ENCODE data around the gene RNF214. TPM values are rescaled to one million over a fixed set of nuclear protein-coding genes. Genes with fewer than 3 reads are reported as not detected.

RNF214 gene
- total and polyA plus RNA-seq, 2 of the 13 experiments (the other 11 are each of a cell fraction or from before 2014, with no cell fraction given), result 10.7 to 12.6 TPM

GRCh38 chr11:117299351-117300282 lies 67.1 kb downstream of the RNF214 start (continued):
- TF ChIP-seq TFDP1 (CRISPR knock-in tag; IDR thresholded peaks at IDR 0.05; ENCODE audit: borderline replicate concordance) (no peak), ZIK1 (CRISPR knock-in tag; IDR thresholded peaks at IDR 0.05; ENCODE audit: borderline replicate concordance, low read depth) (no peak), ZNF552 (CRISPR knock-in tag; IDR thresholded peaks at IDR 0.05; ENCODE audit: borderline replicate concordance) (no peak), LCORL (IDR thresholded peaks at IDR 0.05) (no peak), LCORL (CRISPR knock-in tag; IDR thresholded peaks at IDR 0.05) (peak; percentile 58; the same call in 1 of the 2 replicates), GRHL1 (CRISPR knock-in tag; conservative IDR thresholded peaks at IDR 0.05) (no peak), KAT2B (IDR thresholded peaks at IDR 0.05; ENCODE audit: borderline replicate concordance, low read depth, low read length) (no peak; the same call in 1 of the 2 replicates), HOMEZ (CRISPR knock-in tag; IDR thresholded peaks at IDR 0.05; ENCODE audit: low read depth) (no peak), RNF2 (conservative IDR thresholded peaks at IDR 0.05; ENCODE audit: low read depth) (no peak), MXI1 (IDR thresholded peaks at IDR 0.05; ENCODE audit: borderline replicate concordance, low read depth, low read length) (no peak), ZNF547 (CRISPR knock-in tag; IDR thresholded peaks at IDR 0.05) (no peak; the same call in 1 of the 2 replicates), BRD4 (CRISPR knock-in tag; IDR thresholded peaks at IDR 0.05) (0 out of 2 replicates have a peak, but pooled peaks have one; percentile 73), NFYC (CRISPR knock-in tag; IDR thresholded peaks at IDR 0.05) (no peak), CBX1 (IDR thresholded peaks at IDR 0.05; ENCODE audit: low read depth) (no peak), MBNL3 (CRISPR knock-in tag; conservative IDR thresholded peaks at IDR 0.05) (no peak), ZNF382 (CRISPR knock-in tag; IDR thresholded peaks at IDR 0.05; ENCODE audit: borderline replicate concordance) (no peak), BCL3 (CRISPR knock-in tag; IDR thresholded peaks at IDR 0.05) (no peak), EP300 (IDR thresholded peaks at IDR 0.05; ENCODE audit: low read depth in 2 of 2, low read length in 2 of 2) (peak in 1 of 2 experiments; percentile 29; a peak in 1 of 4 replicates), EP300 (CRISPR knock-in tag; IDR thresholded peaks at IDR 0.05; ENCODE audit: borderline replicate concordance) (no peak)
- TF ChIP-seq, protein P1, sequence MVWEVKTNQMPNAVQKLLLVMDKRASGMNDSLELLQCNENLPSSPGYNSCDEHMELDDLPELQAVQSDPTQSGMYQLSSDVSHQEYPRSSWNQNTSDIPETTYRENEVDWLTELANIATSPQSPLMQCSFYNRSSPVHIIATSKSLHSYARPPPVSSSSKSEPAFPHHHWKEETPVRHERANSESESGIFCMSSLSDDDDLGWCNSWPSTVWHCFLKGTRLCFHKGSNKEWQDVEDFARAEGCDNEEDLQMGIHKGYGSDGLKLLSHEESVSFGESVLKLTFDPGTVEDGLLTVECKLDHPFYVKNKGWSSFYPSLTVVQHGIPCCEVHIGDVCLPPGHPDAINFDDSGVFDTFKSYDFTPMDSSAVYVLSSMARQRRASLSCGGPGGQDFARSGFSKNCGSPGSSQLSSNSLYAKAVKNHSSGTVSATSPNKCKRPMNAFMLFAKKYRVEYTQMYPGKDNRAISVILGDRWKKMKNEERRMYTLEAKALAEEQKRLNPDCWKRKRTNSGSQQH (CRISPR knock-in tag; IDR thresholded peaks at IDR 0.05; ENCODE audit: low read depth), result peak; percentile 42; the same call in 1 of the 2 replicates
- TF ChIP-seq, protein P2, sequence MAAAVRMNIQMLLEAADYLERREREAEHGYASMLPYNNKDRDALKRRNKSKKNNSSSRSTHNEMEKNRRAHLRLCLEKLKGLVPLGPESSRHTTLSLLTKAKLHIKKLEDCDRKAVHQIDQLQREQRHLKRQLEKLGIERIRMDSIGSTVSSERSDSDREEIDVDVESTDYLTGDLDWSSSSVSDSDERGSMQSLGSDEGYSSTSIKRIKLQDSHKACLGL (CRISPR knock-in tag; IDR thresholded peaks at IDR 0.05), result 0 out of 2 replicates have a peak, but pooled peaks have one; percentile 47

Measured in HepG2 (cell line).